VCaP (cell line): ENCODE measurements around the gene LPGAT1.

Source experiments
- H3K27ac ChIP-seq: fragments of 450-650 bp; 2 replicates; pipeline ENCODE4 v1.5.1; 2017
- CTCF ChIP-seq: fragments of 450-650 bp; conservative IDR thresholded peaks from 2 replicates; pipeline ENCODE4 v1.5.1; 2017; ENCODE audit warnings: mild to moderate bottlenecking, moderate library complexity

The LPGAT1 gene

DNA sequence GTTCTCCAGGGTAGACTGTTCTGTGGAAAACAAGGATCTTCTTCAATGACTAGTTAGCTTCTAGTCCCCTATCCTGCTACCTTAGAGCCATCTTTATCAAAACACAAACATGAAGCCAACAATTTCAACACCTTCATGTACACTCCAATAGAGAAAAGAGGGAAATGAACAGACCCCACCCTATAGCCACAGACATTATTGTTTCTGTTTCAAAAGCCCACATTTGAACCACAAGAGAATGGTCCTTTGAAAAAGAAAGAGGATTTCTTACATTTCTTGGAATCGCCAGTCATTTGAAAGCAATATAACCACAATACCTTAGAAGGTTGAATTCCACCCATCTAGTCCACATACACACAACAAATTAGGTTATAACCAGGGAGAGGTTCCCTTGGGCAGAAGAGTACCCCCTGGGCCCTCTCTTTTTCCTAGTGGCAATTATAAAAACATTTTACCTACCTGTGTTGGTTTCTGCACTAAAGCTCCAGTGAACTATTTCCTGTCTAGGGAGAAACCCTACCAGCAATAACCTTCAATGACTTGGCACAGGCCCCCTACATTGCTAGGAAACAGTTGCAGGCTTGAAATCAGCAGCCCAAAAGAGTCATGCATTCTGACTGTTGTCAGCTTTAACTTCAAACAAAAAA is 2.7 kb upstream of the LPGAT1 start:
- no peak for TF ChIP-seq CTCF
- no peak overlapping the region for H3K27ac ChIP-seq

DNA sequence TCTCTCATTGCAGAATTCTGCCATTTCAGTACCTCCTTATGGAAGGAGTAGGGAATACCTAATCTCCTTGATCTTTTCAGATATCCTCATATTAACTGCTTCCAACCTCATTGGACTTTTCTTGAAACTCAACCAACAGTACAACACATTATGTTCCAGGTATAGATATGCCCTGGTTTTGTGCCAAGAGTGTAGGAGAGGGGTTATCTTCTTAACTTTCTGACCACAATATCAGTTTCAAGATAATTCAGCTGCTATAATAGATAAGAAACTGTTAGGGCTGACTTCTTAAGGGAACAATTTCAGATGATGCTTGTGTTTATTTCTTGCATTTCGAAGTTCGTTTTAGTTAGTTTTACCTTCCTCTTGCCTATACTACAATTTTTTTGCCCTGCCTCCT is 2.1 kb upstream of the LPGAT1 start:
- no peak overlapping the region for H3K27ac ChIP-seq
- no peak for TF ChIP-seq CTCF

GRCh38 chr1:211831558-211832323 is 1.2 kb upstream of the LPGAT1 start:
- TF ChIP-seq CTCF: no peak
- H3K27ac ChIP-seq: no peak overlapping the region

DNA sequence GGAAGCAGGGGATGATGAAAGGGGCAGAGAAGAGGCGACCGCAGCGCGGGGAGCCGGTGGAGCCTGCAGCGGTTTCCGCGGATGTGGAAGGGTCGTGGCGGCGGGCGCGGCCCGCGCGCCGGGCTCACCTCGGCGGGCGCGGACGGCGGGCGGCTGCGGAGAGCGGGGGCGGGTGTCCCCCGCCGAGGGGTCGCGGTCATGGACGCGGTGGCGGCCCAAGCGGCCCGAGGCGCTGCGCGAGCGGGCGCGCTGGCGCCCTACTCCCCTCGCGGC is 572 bp downstream of the LPGAT1 start:
- peak overlapping the region; percentile 78 for H3K27ac ChIP-seq
- no peak for TF ChIP-seq CTCF

- peak overlapping the region; percentile 78 for H3K27ac ChIP-seq
- TF ChIP-seq CTCF: no peak
Observed at GRCh38 chr1:211829343-211830054, 1.1 kb downstream of the LPGAT1 start.

DNA sequence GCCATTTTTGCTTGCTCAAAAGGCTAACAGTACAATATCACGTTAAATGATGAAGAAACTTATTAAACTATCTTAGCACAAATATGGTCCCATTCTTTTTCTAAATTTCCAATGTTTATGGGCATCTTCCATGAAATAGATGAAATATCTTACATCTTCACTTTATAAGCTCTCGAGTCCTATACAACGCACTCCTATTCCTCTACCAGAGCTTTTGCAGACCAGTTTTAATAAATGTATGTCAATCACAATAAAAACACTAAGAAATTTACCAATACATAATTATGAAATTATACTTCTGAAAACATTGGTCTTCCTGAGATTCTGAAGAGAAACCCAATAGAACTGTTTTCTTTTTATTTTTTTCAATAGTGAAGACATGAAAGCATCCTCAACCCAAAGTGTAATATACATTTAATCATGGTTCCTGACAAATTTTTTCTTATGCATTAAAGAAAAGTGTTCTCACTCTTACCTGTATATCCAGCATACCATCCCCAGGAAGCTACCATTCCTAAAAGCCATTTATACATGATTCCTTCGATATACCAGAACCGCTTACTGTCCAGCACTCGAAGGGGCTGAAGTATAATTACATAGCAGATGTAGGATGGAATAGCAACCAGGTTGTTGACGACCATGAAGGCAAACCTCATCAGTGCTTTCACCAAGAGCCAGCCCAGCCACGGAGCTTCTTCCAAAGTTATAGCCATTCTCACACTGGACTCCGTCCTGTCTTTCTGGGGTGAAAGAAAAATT is 1.8 kb downstream of the LPGAT1 start:
- H3K27ac ChIP-seq: no peak overlapping the region
- no peak for TF ChIP-seq CTCF

DNA sequence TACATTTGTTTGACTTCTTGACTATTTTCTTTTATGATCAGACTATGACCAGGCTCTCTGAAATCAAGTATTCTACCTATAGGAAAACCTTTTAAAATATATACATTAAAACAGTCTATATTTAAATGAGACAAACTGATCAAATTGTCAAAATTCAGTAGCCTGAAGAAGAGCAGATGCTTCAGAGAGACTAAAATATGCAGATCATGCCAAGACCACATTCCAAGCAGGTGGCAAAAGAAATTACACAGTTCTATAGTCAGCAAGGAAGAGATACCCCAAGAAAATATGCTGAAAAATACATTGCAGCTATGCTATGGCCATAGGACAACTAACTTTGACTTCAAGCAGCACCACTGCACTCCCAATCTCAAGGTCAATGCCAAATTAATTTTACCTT is 3.5 kb downstream of the LPGAT1 start:
- no peak for TF ChIP-seq CTCF
- H3K27ac ChIP-seq: no peak overlapping the region
